Measurements from ENCODE around the gene MECP2.
"Not testable (repeated sequence)": the region's sequence is repeated elsewhere in the genome, so short reads cannot be mapped to it uniquely, and the experiment has no call there.

Gene MECP2

GRCh38 chrX:154014429-154015380 lies 82.8 kb downstream of the MECP2 start:
- DNase-seq, result no peak

GRCh38 chrX:154013614-154014360 lies 83.7 kb downstream of the MECP2 start:
- no peak for DNase-seq

- DNase-seq, result no peak
Observed at GRCh38 chrX:154013001-154013421, 84.5 kb downstream of the MECP2 start.

DNA sequence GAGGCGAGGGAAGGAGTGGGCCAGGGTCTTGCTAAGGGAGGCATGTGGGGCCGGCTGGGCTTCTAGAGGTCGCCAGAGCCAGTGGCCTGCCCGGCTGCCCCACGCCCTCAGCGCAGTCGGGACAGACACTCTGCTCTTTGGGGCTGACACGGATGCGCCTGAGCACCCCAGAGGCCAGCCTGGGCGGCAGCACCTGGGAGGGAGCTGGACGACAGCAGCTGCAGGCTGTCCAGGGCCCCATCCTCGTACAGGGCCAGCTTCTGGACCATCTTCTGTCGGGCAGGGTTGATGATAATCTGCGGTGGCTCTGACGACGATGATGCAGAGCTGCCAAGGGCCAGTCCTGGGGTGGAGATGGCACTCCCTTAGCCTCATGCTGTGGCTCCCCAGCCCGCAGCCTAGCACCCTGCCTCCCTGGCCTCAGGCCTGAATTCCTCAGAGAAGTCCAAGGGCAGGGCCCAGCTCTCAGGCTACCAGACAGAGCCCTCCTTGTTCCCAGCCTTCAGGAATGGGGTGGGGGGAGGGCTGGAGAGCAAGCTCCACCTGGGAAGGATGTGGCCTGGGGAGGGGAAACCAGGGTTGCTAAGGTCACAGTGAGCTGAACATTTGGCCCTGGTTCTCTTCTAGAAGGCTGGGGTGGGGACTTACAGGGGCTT lies 85.1 kb downstream of the MECP2 start:
- no peak for DNase-seq

GRCh38 chrX:154011376-154012335 lies 85.9 kb downstream of the MECP2 start:
- no peak for DNase-seq

GRCh38 chrX:154010330-154011087 lies 87.0 kb downstream of the MECP2 start:
- DNase-seq, result no peak

- DNase-seq, result no peak
Observed at GRCh38 chrX:154008521-154008920, 89.0 kb downstream of the MECP2 start.

DNA sequence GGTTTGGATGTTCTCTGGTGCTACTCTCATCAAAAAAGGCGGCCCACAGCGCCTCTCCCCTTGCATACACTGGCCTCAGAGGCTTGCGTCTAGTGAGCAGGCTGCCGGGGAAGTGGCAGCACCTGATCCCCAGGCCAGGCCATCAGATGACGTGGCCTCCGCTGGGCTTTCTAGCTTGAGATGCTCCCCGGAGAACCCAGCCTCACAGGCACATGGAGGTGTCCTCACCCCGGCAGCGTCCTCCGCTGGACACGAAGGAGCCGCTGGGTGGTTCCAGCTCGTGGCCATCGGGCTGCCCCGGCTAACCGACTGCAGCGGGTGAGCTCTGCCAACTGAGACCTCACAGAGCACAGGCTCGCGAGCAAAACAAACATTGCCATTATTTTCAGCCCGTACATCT lies 90.6 kb downstream of the MECP2 start:
- no peak for DNase-seq

- no peak for DNase-seq
Observed at GRCh38 chrX:154004315-154004714, 93.2 kb downstream of the MECP2 start.

GRCh38 chrX:154002215-154002719 lies 95.2 kb downstream of the MECP2 start:
- DNase-seq, result peak; percentile 19

DNA sequence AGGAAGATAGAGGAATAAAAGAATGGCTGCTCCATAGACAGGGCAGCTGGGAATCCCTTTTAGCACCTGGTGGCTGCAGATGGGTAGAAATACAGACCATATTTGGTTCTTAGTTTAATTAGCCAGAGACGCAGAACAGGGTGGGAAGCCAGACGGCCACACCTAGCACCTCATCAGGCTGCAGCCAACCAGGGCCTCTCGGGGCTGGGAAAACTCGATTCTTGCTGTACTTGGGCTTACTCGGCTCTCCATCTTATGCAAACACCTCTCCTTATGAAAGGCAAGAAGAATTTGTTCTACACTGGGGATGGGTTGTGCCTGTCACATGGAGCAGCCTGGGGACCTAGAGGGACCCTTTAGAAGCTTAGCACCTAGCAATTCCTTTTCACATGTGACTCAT lies 97.5 kb downstream of the MECP2 start:
- no peak for DNase-seq

DNA sequence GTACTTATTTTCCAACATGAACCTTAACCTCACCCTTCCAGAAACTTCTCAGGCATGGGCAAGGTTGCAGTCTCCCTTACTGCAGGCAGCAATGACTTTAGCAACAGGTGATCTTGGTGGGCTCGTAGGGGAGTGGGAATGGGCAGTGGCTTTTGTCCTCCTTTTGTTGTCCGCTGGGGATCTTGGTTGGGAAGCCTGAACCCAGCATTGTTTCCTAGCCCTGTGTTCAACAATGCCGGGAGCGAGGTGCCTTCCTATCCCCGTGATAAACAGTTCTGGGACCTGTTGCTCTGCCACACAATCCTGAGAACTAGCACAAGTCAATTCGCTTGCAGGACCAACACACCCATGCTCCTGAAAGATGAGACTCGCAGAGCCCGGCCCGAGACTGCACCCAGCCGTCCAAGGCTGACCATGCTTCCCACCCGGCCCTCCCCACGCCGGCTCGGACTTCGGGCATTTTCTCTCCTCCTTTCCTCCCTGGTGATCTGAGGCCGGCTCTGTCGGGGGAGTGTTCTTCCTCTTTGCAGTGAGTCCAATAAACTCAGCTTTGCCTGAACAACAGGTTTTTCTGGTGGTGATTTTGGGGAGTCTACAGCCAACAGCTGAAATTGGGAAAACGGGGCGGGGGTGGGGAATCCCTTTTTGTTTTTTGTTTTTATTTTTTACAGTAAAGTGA lies 98.0 kb downstream of the MECP2 start:
- DNase-seq, result no peak

DNA sequence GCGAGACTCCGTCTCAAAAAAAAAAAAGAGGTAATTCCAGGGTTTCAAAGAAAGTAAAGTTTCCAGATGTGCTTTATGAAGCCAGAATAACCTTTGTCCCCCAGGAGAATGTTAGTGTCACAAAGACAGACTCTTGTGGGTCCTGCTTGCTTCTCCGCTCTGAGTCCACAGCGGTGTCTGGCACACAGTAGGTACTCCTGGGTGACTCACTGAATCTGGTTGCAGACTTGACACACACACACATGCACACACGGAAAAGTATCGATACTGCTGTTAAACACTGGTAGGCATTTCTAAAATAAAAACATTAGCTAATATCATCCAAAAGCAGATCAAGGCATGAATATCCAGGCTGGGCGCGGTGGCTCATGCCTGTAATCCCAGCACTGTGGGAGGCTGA lies 102.0 kb downstream of the MECP2 start:
- no peak for DNase-seq

DNA sequence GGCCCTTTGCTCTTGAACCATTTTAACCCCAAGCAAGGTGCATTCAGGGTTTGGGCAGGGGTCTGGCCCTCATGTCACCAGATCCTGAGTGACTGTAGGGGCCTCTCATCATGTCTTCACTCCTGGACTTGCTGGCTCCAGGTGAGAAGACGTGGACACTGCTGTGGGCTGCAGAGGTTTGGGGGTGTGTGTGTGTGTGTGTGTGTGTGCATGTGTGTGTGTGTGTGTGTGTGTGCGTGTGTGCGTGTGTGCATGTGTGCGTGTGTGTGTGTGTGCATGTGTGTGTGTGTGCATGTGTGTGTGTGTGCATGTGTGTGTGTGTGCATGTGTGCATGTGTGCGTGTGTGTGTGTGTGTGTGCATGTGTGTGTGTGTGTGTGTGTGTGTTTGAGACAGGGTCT lies 103.1 kb downstream of the MECP2 start:
- DNase-seq, result not testable (repeated sequence)

- no peak for DNase-seq
Observed at GRCh38 chrX:153993978-153994377, 103.5 kb downstream of the MECP2 start.

DNA sequence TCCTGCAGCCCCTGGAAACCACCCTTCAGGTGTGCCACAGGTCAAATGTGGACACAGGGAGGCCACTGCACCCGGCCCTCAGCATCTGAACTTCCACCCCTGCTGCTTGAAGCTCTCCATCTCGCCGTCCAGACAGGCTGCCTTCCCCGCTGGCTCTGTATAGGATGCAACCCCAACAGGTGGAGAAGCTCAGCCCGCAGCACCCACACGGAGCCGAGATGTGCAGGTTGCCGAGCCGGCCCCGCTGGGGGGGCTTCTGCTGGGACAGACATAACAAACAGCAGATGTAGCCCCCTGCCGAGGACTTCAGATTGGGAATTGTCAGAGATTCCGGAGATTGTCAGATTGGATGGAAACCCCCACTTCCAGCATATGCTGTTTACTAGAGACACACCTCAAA lies 104.4 kb downstream of the MECP2 start:
- DNase-seq, result no peak

- no peak for DNase-seq
Observed at GRCh38 chrX:153992180-153992579, 105.3 kb downstream of the MECP2 start.

- DNase-seq, result no peak
Observed at GRCh38 chrX:153991013-153991580, 106.4 kb downstream of the MECP2 start.

DNA sequence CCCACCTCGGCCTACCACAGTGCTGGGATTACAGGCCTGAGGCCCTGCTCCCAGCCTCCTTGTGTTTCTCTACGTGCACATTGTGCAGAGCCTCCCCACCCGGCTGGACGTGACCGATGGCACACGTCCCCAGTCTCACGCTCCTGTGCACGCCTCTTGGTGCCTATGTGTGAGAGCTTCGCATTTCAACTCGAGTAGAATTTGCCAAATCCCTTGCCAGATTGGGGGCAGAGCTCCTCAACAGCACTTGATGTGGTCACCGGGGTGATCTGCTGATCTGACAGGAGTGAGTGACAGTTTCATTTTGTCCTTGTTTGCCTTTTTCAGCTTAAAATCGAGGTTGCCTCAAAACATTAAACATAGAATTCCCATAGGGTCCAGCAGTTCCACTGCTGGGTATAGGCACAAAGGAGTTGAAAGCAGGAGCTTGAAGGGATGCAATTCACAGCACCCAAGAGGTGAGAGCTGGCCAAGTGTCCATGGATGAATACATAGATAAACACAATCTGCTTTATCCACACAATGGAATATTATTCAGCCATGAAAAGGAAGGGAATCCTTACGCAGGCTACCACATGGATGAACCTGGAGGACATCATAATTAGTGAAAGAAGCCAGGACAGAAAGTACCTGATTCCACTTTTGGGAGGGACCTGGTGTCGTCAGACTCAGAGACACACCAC lies 107.4 kb downstream of the MECP2 start:
- DNase-seq, result no peak

DNA sequence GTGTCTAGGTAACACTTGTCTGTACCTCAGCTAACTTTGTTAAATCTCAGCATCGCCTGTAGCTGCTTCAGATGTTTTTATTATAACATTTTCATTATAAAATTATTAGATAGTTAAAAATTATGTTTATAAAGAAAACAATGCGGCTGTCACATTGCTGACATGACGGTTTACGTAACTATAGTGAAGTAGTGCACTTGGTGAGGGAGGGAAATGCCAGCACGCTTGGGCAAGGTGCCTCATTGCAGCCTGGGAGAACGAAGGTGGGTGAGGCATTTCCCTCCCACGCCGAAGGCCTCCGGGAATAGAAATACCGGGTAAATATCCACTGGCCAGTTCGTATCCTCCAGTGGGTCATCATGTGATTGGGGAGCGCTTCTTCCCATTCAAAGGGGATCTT lies 109.0 kb downstream of the MECP2 start:
- no peak for DNase-seq
